Tibial nerve (tissue), 4 donors: ENCODE results near the gene SIT1. TPM values are rescaled to one million over a fixed set of nuclear protein-coding genes. Genes with fewer than 3 reads are reported as not detected.
A peak's percentile ranks its signal among the peaks of the same experiment; 100 is the strongest.

Experiments
- DNase-seq, 2 donors: peaks; one replicate each; pipeline ENCODE4 v3.0.0-alpha.2; 2019; ENCODE audit warnings: low spot score in 2 of 2
- H3K27ac ChIP-seq, 4 donors: fragments of 200-600 bp; sonication (generic) in 3 of 4; one replicate each; pipeline ENCODE4 v1.5.1; 2017 to 2019; ENCODE audit warnings: mild to moderate bottlenecking in 1 of 4
- H3K27me3 ChIP-seq, 2 donors: fragments of 200-600 bp; sonication (generic) in 1 of 2; one replicate each; pipeline versions ENCODE4 v1.5.1 to v1.6.0; 2017 to 2019
- H3K36me3 ChIP-seq, 3 donors: fragments of 200-600 bp; sonication (generic); one replicate each; pipeline ENCODE4 v1.5.1; 2018 to 2019
- H3K4me1 ChIP-seq, 4 donors: fragments of 200-600 bp; sonication (generic) in 3 of 4; one replicate each; pipeline ENCODE4 v1.5.1; 2017 to 2019
- H3K4me3 ChIP-seq, 4 donors: fragments of 200-600 bp; sonication (generic) in 3 of 4; one replicate each; pipeline ENCODE4 v1.5.1; 2017 to 2019; ENCODE audit warnings: mild to moderate bottlenecking in 1 of 4, moderate library complexity in 1 of 4
- H3K9me3 ChIP-seq, 4 donors: fragments of 200-600 bp; sonication (generic) in 3 of 4; one replicate each; pipeline ENCODE4 v1.5.1; 2017 to 2019
- EP300 ChIP-seq, 2 donors: sonication (generic); formaldehyde crosslinking; IDR thresholded peaks; one replicate each; pipeline ENCODE4 v1.6.1; 2017; ENCODE audit warnings: antibody characterized with exemption in 2 of 2, mild to moderate bottlenecking in 1 of 2
- POLR2A ChIP-seq, 2 donors: fragments of 450-650 bp; IDR thresholded peaks; one replicate each; pipeline ENCODE4 v1.6.1; 2017; ENCODE audit warnings: antibody characterized with exemption in 2 of 2, mild to moderate bottlenecking in 2 of 2, moderate library complexity in 2 of 2
- WGBS, 2 donors: methylation state at CpG; one replicate each; pipeline ENCODE4 v1.1.5; 2018; 5-methylcytosine and 5-hydroxymethylcytosine counted together
- total RNA-seq, 4 donors: library from RNA; depleted of rRNA; stranded (reverse); fragments of >200 nt; gene quantifications; one replicate each; pipeline ENCODE4 v1.1.0, GENCODE V29; 2016
- TF ChIP-seq, protein P1 (sequence below), 5 experiments: fragments of 200-600 bp in 3 of 5; fragments of 450-650 bp in 2 of 5; sonication (generic) in 3 of 5; IDR thresholded peaks; one replicate each; pipeline ENCODE4 v1.5.1; 2016 to 2019; ENCODE audit warnings: antibody characterized with exemption in 5 of 5, mild to moderate bottlenecking in 3 of 5, moderate library complexity in 2 of 5

The SIT1 gene
- total RNA-seq, 4 donors from 2014 or later: 0.39 TPM; not detected in 3

DNA sequence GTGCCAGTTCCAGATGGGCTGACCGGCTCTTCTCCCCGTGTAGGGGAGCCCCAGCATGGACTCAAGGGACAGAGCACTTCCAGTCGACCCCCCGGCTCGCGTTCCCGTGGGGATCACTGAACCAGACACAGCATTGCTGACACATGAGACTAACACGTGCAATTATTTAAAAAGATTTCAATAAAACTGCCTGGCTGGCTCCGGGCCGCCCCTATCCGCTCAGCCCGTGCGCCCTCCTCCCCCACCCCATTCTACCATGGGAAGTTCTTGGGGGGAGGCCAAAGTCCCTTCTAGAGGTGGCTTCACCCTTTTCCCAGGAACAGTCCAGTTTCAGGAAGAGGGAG lies 40.9 kb downstream of the SIT1 start:
- TF ChIP-seq POLR2A (IDR thresholded peaks at IDR 0.05) (no peak), EP300 (IDR thresholded peaks at IDR 0.05) (no peak)
- TF ChIP-seq, protein P1, sequence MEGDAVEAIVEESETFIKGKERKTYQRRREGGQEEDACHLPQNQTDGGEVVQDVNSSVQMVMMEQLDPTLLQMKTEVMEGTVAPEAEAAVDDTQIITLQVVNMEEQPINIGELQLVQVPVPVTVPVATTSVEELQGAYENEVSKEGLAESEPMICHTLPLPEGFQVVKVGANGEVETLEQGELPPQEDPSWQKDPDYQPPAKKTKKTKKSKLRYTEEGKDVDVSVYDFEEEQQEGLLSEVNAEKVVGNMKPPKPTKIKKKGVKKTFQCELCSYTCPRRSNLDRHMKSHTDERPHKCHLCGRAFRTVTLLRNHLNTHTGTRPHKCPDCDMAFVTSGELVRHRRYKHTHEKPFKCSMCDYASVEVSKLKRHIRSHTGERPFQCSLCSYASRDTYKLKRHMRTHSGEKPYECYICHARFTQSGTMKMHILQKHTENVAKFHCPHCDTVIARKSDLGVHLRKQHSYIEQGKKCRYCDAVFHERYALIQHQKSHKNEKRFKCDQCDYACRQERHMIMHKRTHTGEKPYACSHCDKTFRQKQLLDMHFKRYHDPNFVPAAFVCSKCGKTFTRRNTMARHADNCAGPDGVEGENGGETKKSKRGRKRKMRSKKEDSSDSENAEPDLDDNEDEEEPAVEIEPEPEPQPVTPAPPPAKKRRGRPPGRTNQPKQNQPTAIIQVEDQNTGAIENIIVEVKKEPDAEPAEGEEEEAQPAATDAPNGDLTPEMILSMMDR (IDR thresholded peaks at IDR 0.05): no peak
- Histone ChIP-seq H3K36me3 (peaks cover 0 to 39% (median 6%) of the 10 kb centered on the region in 3 donors), H3K4me3 (no peak overlapping the region), H3K9me3 (no peaks in the 10 kb centered on the region), H3K27me3 (no peaks in the 10 kb centered on the region), H3K27ac (peak overlapping the region in 3 of 4 donors; percentile 27 to 60 (median 50)), H3K4me1 (peaks cover 0 to 25% (median 11%) of the 10 kb centered on the region in 4 donors)
- no peak for DNase-seq
- WGBS, 2 donors: 69 to 82% methylated on average over 13 of the region's 13 CpGs

DNA sequence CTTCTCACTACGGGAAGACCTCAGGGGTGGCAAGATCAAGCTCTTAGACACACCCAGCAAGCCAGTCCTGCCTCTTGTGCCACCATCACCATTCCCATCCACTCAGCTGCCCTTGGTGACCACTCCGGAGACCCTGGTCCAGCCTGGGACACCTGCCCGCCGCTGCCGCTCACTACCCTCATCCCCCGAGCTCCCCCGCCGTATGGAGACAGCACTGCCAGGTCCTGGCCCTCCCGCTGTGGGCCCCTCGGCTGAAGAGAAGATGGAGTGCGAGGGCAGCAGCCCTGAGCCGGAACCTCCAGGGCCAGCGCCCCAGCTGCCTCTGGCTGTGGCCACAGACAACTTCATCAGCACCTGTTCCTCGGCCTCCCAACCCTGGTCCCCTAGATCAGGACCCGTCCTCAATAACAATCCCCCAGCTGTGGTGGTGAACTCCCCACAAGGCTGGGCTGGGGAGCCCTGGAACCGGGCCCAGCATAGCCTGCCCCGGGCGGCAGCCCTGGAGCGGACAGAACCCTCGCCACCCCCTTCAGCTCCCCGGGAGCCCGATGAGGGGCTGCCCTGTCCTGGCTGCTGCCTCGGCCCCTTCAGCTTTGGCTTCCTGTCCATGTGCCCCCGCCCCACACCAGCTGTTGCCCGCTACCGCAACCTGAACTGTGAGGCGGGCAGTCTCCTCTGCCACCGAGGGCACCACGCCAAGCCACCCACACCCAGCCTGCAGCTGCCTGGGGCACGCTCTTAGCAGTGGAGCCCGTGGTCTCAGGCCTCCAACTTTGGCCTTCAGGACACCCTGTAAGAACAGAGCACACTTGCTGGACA lies 41.5 kb downstream of the SIT1 start:
- peak overlapping the region in 3 of 4 donors; percentile 27 to 60 (median 50) for H3K27ac ChIP-seq
- 53 to 84% methylated on average over 15 to 23 of the region's 31 CpGs for WGBS, 2 donors
- no peak for TF ChIP-seq EP300 (IDR thresholded peaks at IDR 0.05)
- TF ChIP-seq POLR2A (IDR thresholded peaks at IDR 0.05): no peak
- TF ChIP-seq, protein P1 (IDR thresholded peaks at IDR 0.05): no peak
- peaks cover 0 to 39% (median 6%) of the 10 kb centered on the region in 3 donors for H3K36me3 ChIP-seq
- no peaks in the 10 kb centered on the region for H3K27me3 ChIP-seq
- DNase-seq: no peak
- no peaks in the 10 kb centered on the region for H3K9me3 ChIP-seq
- peaks cover 0 to 25% (median 11%) of the 10 kb centered on the region in 4 donors for H3K4me1 ChIP-seq
- H3K4me3 ChIP-seq: no peak overlapping the region

DNA sequence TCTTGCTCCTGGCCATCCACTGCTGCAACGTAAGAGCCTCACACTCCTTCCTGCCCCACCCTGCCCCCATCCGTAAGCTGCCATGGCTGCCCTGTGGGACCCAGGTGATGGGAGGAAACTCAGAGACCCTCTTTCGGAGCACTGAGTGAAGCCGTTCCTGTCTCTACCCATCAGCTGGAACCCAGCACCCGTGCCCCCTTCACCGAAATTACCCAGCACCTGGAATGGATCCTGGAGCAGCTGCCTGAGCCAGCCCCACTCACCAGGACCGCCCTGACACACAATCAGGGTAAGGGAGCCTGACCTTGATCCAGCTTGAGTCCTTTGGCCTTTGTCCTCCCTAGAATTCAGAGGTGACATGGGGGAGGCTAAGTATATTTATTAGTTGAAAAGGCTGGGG lies 42.5 kb downstream of the SIT1 start:
- Histone ChIP-seq H3K9me3 (no peaks in the 10 kb centered on the region), H3K4me3 (no peak overlapping the region), H3K27me3 (no peaks in the 10 kb centered on the region), H3K27ac (peak overlapping the region in 1 of 4 donors; percentile 60), H3K4me1 (peaks cover 0 to 30% (median 15%) of the 10 kb centered on the region in 4 donors), H3K36me3 (peaks cover 0 to 39% (median 6%) of the 10 kb centered on the region in 3 donors)
- TF ChIP-seq POLR2A (IDR thresholded peaks at IDR 0.05): no peak
- TF ChIP-seq EP300 (IDR thresholded peaks at IDR 0.05): no peak
- TF ChIP-seq, protein P1 (IDR thresholded peaks at IDR 0.05): no peak
- DNase-seq: no peak
- WGBS, 2 donors: 79 to 85% methylated on average over 7 of the region's 7 CpGs

DNA sequence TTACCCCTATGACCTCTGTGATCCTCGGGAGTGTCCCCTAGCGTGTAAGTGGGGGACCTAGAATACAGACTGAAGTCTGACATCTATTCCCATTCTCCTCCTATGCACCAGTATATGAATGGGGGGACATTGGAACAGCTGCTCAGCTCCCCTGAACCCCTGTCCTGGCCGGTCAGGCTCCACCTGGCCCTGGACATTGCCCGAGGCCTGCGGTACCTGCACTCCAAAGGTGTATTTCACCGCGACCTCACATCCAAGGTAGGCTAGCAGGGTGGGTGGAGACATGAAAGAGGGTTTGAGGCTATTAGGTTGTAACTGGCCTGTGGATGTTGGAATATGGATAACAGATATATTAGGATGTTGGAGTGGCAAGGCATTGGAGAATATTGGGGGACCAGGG lies 44.0 kb downstream of the SIT1 start:
- no peaks in the 10 kb centered on the region for H3K27me3 ChIP-seq
- H3K4me3 ChIP-seq: peak overlapping the region in 1 of 4 donors; percentile 82
- H3K4me1 ChIP-seq: peaks cover 0 to 36% (median 22%) of the 10 kb centered on the region in 4 donors
- 81 to 86% methylated on average over 7 of the region's 7 CpGs for WGBS, 2 donors
- peaks cover 0 to 39% (median 6%) of the 10 kb centered on the region in 3 donors for H3K36me3 ChIP-seq
- H3K27ac ChIP-seq: peak overlapping the region in 1 of 4 donors; percentile 97
- DNase-seq: no peak
- TF ChIP-seq, protein P1 (IDR thresholded peaks at IDR 0.05): no peak
- TF ChIP-seq POLR2A (IDR thresholded peaks at IDR 0.05) (no peak), EP300 (IDR thresholded peaks at IDR 0.05) (no peak)
- H3K9me3 ChIP-seq: no peaks in the 10 kb centered on the region

DNA sequence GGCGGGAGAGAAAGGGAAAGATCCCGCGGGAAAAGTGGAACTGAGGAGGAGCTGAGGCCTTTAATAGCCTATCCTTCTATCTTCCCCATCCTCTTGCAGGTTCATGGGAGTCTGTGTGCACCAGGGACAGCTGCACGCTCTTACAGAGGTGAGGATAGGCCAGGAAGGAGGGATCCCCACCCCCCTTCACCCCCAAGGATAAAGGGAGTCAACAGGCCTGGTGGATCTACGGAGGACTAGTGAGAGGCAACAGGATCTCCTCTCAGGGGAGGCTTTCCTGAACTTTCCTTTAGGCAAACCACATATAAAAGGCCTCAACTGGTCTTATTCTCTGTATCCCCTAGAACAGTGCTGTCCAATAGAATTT lies 44.6 kb downstream of the SIT1 start:
- H3K27ac ChIP-seq: peak overlapping the region; percentile 88 to 97 (median 89)
- no peaks in the 10 kb centered on the region for H3K27me3 ChIP-seq
- H3K4me1 ChIP-seq: peaks cover 0 to 34% (median 22%) of the 10 kb centered on the region in 4 donors
- H3K4me3 ChIP-seq: peak overlapping the region; percentile 72 to 94 (median 88)
- 5 to 6% methylated on average over 5 of the region's 5 CpGs for WGBS, 2 donors
- TF ChIP-seq EP300 (IDR thresholded peaks at IDR 0.05): no peak
- TF ChIP-seq POLR2A (IDR thresholded peaks at IDR 0.05): no peak
- TF ChIP-seq, protein P1 (IDR thresholded peaks at IDR 0.05): no peak
- no peak for DNase-seq
- peaks cover 0 to 39% (median 6%) of the 10 kb centered on the region in 3 donors for H3K36me3 ChIP-seq
- no peaks in the 10 kb centered on the region for H3K9me3 ChIP-seq
